GM21723 (cell line): ENCODE results near the gene PBX1.

Experiments used
- ATAC-seq: cut with Tn5 transposase; IDR thresholded peaks from one replicate; pipeline ENCODE4 v1.9.1; 2021; ENCODE audit warnings: mild to moderate bottlenecking, moderate library complexity; ENCODE audit not compliant: unreplicated experiment

The PBX1 gene

DNA sequence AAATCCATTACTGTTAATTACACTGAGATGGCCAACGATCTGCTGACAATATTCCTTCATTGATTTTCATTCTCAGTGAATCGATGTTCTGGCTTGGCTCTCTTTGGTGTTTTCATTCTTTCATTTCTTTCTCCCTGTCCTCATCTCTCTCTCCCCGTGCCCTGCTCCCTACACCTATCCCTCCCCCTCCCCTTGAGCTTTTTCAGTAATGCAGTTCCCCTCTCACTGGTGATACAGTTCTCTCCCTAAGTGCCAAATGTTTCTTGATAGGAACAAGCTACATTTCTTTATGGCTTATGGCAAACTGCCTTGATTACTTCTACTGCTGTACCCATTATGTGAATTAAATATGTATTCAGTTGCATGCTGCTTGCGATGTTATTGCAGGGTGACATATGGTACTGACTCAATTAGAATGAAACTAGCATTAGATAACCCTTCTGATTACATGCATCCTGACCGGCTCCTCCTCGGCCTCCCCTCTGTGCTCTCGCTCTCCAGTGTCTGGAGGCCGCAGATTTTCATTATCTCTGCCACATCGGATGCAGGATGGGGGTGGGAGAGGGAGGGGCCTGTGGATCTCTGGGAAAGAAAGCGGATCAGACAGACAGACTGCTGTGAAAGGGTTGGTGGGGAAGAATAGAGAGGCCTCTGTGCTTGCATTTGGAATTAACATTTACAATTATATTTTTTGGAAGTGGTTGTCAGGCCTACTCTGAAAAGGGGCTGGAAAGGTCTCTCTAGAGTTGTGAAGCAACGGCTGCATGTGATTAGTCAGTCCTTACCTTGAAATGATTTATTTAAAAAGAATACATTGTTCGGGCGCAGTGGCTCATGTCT lies 130.9 kb downstream of the PBX1 start:
- no peak for ATAC-seq

DNA sequence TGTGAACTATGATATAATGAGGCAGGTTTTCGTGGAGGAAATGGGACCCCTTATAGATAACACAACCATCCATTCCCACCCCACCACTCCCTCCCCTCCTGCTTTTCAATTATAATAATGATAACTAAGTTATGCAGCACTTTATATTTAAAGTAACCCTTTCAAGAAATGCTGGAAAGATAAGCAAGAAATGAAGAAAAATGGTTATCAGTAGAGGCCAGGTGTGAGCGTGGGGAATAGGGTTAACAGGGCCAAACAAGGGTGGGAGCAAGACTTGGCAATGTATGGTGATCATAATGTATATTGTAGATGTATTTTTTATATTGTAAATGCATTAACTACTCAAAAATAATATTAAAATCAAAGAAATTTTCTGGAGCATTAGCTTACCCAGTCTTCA lies 133.4 kb downstream of the PBX1 start:
- no peak for ATAC-seq

DNA sequence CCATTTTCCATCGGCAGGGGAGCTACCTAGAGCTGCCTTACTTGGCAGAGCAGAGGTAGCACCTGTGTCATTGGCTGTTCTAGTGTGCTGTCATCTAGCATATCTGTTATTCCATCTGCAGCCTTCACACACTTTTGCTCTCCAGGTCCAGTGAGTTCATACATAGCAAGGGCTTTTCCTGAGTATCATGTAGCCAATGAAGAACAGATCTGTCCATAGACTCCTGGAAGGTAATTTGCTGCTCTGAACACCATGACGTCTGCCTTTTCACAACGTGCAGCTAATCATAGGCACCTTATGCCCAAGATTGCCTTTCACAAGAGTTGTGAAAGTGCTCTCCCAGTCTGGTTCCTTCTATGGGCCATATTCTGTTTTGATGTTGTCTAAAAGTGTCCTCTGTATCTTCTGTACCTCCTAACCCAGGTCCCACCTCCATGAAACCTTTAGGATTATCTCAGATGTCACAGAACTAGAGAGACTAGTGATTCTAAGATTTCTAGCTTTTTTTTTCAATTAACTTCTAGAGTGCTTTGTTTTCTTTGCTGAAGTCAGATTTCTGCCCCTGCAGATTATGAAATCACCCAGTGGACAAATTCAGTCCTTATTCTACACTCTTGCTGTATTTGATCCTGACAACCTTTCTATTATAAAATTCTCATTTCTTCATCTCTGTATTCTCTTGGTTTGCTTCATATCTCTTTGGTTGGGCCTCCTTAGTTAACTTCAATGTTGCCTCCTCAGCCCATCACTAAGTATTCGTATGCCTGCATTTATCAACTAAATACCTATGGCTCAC lies 134.8 kb downstream of the PBX1 start:
- ATAC-seq = no peak

DNA sequence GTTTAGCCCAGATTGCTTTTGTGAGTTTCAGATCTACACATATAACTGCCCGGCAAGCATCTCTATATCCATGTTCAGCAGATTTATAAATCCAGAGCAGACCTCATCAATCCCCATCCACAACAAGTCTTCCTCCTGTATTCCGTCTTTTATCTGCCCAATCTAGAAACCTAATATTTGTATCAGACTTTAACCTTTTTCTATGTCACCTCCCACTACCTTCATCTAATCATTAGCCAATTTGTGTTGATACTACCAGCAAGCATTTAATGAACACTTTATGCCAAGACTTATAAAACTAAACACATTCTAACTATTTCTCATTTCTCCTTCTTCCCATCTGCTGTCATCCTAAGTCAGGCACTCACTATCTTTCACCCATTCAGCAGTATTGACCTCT lies 135.5 kb downstream of the PBX1 start:
- no peak for ATAC-seq

DNA sequence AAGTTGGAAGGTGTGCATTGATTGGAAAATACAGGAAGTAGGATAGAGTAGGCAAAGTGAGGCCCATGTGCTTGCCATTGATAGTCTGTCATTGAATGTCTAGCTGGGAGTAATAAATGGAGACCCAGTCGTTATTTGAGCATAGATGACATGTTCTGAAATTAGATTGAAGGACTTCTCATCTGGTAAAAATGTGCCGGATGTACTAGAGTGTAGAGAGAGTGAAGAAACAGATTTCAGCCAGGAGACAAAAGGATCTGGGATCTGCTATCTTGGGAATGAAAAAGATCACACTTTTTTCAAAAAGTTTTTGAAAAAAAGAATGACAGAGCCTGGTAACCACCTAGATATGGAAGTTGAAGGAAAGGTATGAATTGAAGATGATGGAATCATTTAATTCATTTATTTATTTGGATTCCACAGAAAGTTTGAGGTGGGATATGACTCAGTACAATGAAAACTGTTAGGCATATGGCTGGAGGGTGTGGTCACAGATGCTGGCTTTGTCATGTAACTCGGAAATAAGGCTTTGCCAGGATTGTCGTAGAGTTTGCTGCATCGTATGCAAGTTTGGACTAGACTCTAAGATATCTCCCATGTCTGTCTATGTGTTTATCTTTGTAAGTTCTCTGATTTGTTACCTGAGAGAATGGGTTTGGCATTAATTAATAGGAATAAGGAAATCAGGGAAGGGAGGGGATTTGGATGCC lies 137.1 kb downstream of the PBX1 start:
- ATAC-seq = no peak

DNA sequence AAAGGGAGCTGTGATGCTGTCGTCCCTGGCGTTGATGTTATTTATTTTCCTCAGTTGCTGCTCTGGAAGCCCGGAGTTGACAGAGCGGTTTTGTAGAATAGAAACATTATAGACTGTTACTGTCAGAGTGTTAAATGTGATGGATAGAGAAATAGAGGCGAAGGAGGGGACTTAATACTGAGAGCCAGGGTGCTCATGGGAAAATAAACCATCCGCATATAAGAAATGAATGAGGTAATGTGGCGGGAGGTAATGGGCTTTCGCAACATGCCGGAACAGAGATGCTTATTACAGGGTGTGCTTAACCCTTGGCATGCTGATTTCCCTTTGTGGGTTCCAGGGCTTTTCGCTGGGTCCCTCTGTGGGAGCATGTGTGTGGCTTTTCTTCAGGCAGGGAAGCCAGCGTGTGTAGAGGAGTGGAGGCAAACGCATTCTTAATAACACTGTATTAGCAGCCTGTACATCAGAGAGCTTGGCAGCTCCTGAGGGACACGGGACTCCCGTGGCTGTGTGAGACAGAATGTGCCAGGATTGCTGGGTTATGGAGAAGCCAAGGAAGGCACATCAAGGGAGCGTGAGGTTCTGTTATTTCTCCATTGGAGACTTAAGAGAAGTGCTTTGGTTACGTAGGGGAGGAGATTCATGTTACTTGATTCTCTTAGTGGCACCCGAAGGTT lies 141.0 kb downstream of the PBX1 start:
- no peak for ATAC-seq

DNA sequence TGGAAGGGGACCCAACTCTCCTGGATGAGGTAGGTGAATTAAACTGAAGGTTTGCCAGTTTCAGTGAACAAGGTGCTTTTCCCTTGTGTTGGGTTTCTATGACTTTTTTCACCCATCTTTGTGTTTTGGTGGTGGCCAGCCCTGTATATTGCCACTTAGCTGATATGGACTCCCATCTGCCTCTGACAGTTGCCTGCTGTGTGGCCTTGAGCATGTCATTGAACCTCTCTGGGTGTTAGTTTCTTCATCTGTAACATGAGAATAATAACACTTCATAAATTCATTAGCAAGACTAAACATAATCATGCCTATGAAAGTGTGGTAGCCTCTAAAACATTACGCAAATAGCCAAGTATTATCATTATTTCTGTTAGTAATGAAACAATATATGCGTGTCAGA lies 141.7 kb downstream of the PBX1 start:
- no peak for ATAC-seq

DNA sequence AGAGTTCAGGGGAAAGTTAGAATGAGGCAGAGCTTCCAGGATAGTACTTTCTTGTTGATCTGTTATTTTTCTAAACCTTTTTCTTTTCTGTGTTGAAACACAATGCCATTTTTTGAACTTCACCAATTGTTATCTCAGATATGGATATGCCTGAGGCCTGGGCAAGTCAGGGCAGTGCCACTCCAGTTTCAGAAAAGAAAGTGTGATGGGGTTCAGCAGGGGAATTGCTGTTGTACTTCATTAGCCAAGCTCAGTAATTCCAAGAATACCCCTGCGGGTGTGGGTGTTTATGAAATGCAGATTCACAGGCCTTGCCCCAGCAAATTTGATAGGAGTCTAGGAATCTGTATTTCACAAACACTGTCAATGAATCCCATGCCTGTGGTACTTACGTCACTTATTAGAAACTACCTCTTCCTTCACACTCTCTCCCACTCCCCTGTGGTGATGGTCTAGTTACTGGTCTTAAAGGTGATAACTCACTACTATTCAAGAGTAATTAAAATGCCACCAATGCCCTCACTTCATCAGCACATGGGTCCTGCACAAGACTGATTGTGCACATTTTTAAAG lies 142.3 kb downstream of the PBX1 start:
- no peak for ATAC-seq

DNA sequence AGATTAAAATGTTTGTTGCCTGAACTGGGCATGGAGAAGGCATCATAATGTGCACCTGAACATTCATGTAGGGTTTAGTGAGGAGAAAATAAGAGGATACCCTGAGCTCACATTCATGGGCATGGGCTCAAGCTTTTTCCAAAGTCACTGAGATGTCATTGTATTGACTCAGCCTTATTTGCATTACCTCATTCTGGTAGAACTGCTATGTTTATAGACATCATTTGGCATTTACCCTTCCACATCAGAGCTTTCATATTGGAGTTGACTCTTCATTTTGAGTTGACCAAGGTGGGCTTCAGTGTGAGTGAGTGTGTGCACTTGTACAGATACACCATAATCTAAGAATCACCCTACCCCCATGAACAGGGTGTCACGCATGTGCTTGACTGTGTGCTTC lies 143.2 kb downstream of the PBX1 start:
- no peak for ATAC-seq

DNA sequence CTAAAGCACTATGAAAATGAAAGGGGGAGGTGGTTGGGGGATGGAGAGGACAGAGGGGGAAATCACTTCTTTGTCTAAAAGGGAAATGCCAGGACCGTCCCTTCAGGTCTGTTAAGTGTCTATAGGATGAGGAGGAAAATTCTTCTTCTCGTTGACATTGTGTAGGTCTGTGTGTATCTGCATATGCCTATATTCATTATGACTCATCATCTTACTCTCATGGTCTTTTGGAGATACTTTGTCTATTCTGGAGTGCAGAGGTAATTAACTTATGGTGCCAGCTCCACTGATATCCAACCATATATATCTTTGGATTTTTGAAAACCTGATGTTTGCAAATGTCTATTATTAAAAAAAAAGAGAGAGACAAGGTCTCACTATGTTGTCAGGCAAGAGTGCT lies 143.7 kb downstream of the PBX1 start:
- no peak for ATAC-seq

DNA sequence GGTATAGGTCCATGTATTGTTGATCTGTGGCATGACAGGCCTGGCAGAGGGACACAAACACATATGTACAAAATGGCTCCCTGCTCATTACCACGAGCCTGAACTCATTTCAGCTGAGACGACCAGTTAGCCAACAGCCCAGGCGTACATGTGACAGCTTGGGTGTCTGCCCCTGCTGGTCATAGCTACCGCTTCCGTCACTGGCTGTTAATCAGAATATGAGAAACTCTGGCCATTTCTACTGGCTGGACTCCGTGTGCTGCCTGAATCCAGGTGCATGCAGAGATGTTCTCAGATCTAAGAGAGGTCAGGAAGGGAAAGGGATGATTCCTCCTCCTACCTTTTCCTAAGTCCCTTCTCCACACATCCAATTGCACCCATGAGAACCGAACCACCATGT lies 144.5 kb downstream of the PBX1 start:
- no peak for ATAC-seq

DNA sequence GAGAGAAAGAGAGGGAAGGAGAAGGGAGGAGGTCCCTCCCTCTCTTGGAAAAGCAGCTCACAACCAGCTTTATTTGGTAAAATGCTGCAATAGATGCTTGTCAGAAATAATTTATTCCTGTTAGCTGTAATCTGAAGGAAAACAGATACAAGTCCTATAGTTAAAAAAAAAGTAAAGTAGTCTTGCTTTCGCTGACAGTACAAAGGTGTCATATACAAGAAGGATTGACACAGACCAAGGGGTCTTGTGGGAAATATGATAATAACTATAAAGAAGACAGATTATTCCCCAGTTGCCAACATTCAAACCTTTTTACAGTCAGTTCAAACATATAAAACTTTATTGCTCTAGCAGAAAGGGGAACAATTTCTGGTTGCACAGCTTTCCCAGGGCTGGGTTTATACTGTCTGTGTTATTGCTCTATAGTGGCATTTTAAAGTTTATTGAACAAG lies 145.0 kb downstream of the PBX1 start:
- no peak for ATAC-seq

DNA sequence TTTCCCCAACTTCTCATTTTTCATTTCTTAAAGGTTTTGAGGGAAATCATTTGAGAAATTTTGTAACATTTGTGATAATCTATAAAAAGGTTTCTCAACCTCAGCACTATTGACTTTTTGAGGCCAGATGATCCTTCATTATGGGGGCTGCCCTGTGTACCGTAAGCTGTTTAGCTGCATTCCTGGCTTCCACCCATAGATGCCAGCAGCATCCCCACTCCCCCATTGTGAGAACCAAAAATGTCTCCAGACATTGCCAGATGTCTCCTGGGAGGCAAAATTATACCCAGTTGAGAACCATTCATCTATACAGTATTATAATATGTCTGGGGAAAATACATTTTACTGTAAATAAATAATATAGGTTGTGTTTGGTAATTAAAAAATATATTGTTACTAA lies 146.0 kb downstream of the PBX1 start:
- ATAC-seq = no peak

DNA sequence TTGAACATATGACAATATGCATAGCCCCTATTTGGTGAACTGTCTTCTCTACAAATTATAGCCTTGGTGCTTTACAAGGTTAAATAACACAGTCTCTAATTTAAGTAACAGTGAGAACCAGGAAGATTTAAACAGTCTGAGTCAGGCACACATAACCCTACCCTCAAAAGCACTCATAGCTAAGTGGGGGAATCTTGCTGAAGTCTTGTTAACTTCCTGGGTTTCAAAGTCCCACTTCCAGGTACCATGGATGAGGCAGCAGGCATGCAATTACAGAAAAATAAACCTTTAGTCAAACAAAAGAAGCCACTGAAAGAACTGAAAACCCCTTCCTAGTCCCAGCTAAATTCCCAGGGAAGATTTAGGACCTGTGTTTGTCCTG lies 147.6 kb downstream of the PBX1 start:
- no peak for ATAC-seq

DNA sequence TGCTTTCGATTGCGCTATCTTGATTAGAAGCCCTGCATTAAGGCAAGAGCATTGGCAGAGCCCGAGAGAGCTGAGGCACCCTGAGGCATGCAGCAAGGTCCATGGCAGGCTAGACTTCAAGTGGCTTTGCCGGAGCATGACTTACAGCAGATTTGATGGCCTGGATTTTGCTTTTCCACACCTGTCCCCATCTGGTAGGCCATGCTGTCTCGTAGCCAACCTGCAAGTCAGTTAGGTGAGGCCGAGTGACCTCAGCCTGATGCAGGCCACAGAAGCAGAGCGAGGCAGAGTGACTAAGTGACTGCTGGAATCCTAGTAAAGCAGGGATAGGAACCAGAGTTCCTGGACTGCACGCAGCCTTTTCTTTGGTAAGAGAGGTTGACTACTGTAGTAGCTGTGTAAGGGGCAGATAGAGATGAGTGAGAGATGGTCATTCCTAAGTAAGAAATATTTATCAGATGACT lies 148.9 kb downstream of the PBX1 start:
- ATAC-seq = no peak

DNA sequence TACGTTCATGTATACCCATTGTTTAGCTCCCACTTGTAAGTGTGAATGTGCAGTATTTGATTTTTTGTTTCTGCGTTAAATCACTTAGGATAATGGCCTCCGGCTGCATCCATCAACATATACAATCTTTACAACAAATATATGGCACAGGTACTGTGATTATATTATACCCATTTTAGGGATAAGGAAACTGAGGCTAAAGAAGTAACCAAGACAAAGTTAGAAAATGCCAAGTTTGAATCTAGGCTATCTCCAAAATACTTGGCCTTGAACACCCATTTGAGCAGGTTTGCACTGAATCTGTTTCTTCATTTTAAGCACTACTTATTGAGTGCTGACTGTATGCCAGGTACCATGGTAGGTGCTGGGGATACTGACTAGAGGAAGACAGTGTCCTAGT lies 149.6 kb downstream of the PBX1 start:
- no peak for ATAC-seq

DNA sequence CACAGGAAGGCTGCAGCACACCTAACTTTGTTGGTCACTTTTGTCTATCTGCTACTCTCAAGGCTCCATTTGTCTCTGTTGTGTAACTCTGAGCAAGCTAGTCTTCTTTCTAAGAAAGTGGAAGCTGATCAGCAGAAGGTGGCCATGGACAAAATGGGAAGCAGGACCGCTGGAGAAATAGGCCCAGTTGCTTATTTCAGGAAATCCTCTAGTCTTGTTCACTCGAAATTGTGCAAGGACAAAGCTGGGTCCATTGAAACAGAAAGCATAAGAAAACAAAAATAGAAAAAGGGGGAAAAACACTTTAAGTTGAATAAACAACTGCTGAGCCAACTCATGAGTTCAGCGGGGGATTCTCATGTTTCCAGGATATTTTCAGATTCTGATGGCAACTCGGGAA lies 150.1 kb downstream of the PBX1 start:
- ATAC-seq = no peak

DNA sequence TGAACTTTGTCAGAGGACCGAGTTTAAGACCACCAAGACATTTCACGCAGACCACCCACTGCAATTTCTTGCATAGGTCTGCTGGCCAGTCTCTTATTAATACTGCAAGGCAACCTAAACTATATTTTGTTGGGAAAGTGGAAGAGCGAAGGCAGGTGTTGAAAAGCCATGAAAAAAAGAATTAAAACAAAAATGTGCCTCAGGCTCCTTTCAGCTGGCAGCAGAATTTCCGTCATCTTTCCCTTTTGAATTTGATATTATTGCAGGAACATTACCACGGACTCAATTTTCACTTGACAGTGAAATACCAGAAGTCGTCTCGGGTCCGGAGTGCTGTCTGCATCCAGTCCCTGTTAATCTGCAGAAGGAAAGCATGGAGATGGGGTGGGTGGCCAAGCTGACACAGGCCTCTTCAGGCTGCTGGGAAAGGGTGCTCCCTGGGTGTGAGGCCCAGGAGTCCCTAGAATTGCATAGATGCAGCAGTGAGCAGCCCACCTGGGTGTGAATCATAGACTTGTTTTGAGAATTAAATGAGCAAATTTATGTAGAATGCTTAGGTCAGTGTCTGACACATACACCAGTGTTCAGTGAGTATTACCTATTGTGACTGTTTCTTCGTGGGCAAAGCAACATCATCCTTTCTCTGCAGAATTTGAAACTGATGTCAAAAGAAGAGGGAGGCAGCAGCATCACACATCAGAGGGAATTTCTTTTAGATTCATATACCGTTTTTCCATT lies 150.7 kb downstream of the PBX1 start:
- ATAC-seq = no peak

DNA sequence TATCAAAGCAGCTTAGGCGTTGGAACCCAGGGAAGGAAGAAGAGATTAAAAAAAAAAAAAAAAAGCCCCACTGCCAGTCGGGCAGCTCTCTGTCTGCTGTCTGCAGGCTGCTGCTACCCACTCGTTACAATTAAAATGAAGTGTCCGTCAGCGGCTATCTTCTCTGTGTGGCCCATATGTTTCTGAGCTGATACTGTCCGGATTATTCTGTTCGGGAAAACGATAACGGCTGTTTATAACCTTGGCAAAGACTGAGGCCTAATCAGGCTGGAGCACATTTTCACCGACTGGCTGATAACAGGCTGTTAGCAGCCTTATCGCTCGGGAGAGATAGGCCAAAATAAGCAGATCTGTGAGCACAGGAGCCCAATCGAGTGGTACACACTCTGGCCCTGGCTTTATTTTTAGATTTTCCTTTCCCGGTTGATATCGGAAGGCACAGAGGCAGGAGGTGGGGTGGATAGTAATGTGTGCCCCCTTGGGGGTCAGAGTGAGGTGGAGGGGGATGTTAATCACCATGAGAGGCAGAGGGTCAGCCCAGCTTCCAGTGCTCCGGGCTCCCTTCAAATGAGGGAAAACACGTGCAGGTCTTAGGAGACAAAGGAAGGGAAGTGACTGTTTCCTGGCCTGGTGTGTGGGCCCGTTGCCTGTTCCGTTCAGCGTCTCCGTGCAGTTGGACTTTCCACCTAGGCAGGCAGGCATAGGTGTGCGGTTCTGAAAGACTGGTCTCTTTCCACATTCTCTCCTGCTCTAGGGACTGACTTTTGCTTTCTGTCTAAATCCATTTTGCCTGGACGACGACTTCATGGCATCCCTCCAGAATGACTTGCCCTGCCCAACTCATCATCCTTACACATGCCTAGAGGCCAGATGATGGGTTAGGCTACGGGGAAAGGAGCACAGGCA lies 153.4 kb downstream of the PBX1 start:
- no peak for ATAC-seq
